ENCODE data around the gene FILIP1.

- TF ChIP-seq EZH2phosphoT487 (IDR thresholded peaks at IDR 0.05; ENCODE audit: borderline replicate concordance, low read length) (no peak), EZH2 (IDR thresholded peaks at IDR 0.05; ENCODE audit: low read length, unreplicated experiment) (no peak)
Measured at GRCh38 chr6:75539136-75539535, 45.5 kb upstream of the FILIP1 start.
